Gastrocnemius medialis (tissue), 4 donors: ENCODE measurements around the gene ZNRD2.

Source experiments
- CTCF ChIP-seq, 5 experiments: fragments of 450-650 bp in 3 of 5; fragments of 200-600 bp in 2 of 5; sonication (generic) in 2 of 5; IDR thresholded peaks in 4 of 5; conservative IDR thresholded peaks in 1 of 5; 1 replicate in 4 of 5; 2 replicates in 1 of 5; pipeline ENCODE4 v1.5.1; 2016 to 2019; ENCODE audit warnings: antibody characterized with exemption in 5 of 5, mild to moderate bottlenecking in 3 of 5, moderate library complexity in 3 of 5
- POLR2A ChIP-seq, 2 donors: fragments of 450-650 bp; IDR thresholded peaks; one replicate each; pipeline ENCODE4 v1.6.1; 2017; ENCODE audit warnings: antibody characterized with exemption in 2 of 2, mild to moderate bottlenecking in 2 of 2, moderate library complexity in 2 of 2

- TF ChIP-seq CTCF (IDR thresholded peaks at IDR 0.05 in 4 of 5, conservative IDR thresholded peaks at IDR 0.05 in 1 of 5) (no peak), POLR2A (IDR thresholded peaks at IDR 0.05) (peak in 1 of 2 donors; percentile 8)
Measured at GRCh38 chr11:65555693-65556231, 14.5 kb upstream of the ZNRD2 start.
